PC-9 (cell line): ENCODE measurements around the gene FGD5. TPM values are rescaled to one million over a fixed set of nuclear protein-coding genes. Genes with fewer than 3 reads are reported as not detected.
A peak's percentile ranks its signal among the peaks of the same experiment; 100 is the strongest.

ENCODE experiments used
- BruUV-seq: library from RNA; stranded (reverse); fragments of 400-500 nt; replicated peaks from 2 replicates; lab custom pipeline; 2021; lab: Mats Ljungman, UMichigan
- CTCF ChIA-PET: fragments of 300-600 bp; sonication (Branson Sonifier 250); formaldehyde crosslinking; loops from one replicate; lab custom pipeline; 2022; ENCODE audit warnings: antibody characterized with exemption; lab: Charles Lee
- POLR2A ChIA-PET: fragments of 300-600 bp; sonication (Branson Sonifier 250); formaldehyde crosslinking; loops from one replicate; lab custom pipeline; 2022; ENCODE audit warnings: antibody characterized with exemption; ENCODE audit not compliant: unreplicated experiment; lab: Charles Lee
- DNase-seq, 2 experiments: peaks; one replicate each; pipeline versions ENCODE4 v3.0.0 to v3.0.0-alpha.2; 2015 to 2022; ENCODE audit warnings: mixed read lengths in 1 of 2
- H2AFZ ChIP-seq: fragments of 200-600 bp; sonication (generic); 2 replicates; pipeline ENCODE4 v1.8.1; 2017; ENCODE audit warnings: antibody characterized with exemption
- H3F3A ChIP-seq: fragments of 200-600 bp; sonication (generic); 2 replicates; pipeline ENCODE4 v1.8.1; 2017; ENCODE audit warnings: antibody characterized with exemption, mild to moderate bottlenecking, low read depth; ENCODE audit not compliant: insufficient read depth
- H3K27ac ChIP-seq: fragments of 200-600 bp; sonication (generic); 2 replicates; pipeline ENCODE4 v1.6.1; 2016; ENCODE audit warnings: mixed run types
- H3K27me3 ChIP-seq: fragments of 200-600 bp; sonication (generic); 2 replicates; pipeline ENCODE4 v1.6.1; 2016; ENCODE audit warnings: low read depth, mixed run types; ENCODE audit not compliant: insufficient read depth
- H3K36me3 ChIP-seq: fragments of 200-600 bp; sonication (generic); 2 replicates; pipeline ENCODE4 v1.6.1; 2016; ENCODE audit warnings: low read depth, mixed run types
- H3K4me1 ChIP-seq: fragments of 200-600 bp; sonication (generic); replicated peaks from 2 replicates; pipeline ENCODE4 v1.6.1; 2016; ENCODE audit warnings: mixed run types; ENCODE audit not compliant: insufficient read depth
- H3K4me2 ChIP-seq: fragments of 200-600 bp; sonication (generic); 2 replicates; pipeline ENCODE4 v1.6.1; 2017; ENCODE audit warnings: mixed run types
- H3K4me3 ChIP-seq: fragments of 200-600 bp; sonication (generic); 2 replicates; pipeline ENCODE4 v1.6.1; 2016; ENCODE audit warnings: mixed run types
- H3K79me2 ChIP-seq: fragments of 200-600 bp; sonication (generic); 2 replicates; pipeline ENCODE4 v1.6.1; 2017; ENCODE audit warnings: low read depth, mixed run types
- H3K9me2 ChIP-seq: fragments of 200-600 bp; sonication (generic); 2 replicates; pipeline ENCODE4 v1.8.1; 2017; ENCODE audit warnings: mild to moderate bottlenecking; ENCODE audit not compliant: insufficient read depth
- H3K9me3 ChIP-seq: fragments of 200-600 bp; sonication (generic); 2 replicates; pipeline ENCODE4 v1.8.1; 2016; ENCODE audit warnings: low read depth; ENCODE audit not compliant: insufficient read depth
- H4K20me1 ChIP-seq: fragments of 200-600 bp; sonication (generic); 2 replicates; pipeline ENCODE4 v1.8.1; 2017; ENCODE audit not compliant: insufficient read depth
- CTCF ChIP-seq: fragments of 200-600 bp; sonication (generic); conservative IDR thresholded peaks from 2 replicates; pipeline ENCODE4 v1.6.1; 2017; ENCODE audit warnings: mixed run types, antibody characterized with exemption, mild to moderate bottlenecking, moderate library complexity
- EZH2 ChIP-seq: fragments of 200-600 bp; sonication (generic); IDR thresholded peaks from 2 replicates; pipeline ENCODE4 v1.8.0; 2017; ENCODE audit warnings: antibody characterized with exemption, low read depth
- intact Hi-C: fragments of 100-400 bp; cut with micrococcal nuclease; formaldehyde crosslinking; loops from one replicate; pipeline ENCODE4 v1.10.0; 2022; ENCODE audit not compliant: unreplicated experiment
- total RNA-seq: library from RNA; stranded (reverse); gene quantifications from 2 replicates; pipeline ENCODE4 v1.2.3, GENCODE V29; 2021

Gene FGD5
- total RNA-seq, 1 experiment from 2014 or later: not detected

GRCh38 chr3:14853271-14853951, 34.6 kb downstream of the FGD5 start:
- H3K79me2 ChIP-seq: no peaks in the 10 kb centered on the region
- H4K20me1 ChIP-seq: no peaks in the 10 kb centered on the region
- H3K36me3 ChIP-seq: no peaks in the 10 kb centered on the region
- intact Hi-C loops: no loop called here
- TF ChIP-seq EZH2: no peak
- no peak for TF ChIP-seq CTCF
- no peak overlapping the region for H3K4me2 ChIP-seq
- ChIA-PET POLR2A (no interaction called here), CTCF (no interaction called here)
- H3K4me1 ChIP-seq: 0 out of 2 replicates have a peak, but pooled peaks cover under 1% of the 10 kb centered on the region
- H3K4me3 ChIP-seq: no peak overlapping the region
- no peak overlapping the region for H3K27ac ChIP-seq
- H3K9me3 ChIP-seq: no peaks in the 10 kb centered on the region
- H2AFZ ChIP-seq: no peak overlapping the region
- H3K27me3 ChIP-seq: no peaks in the 10 kb centered on the region
- DNase-seq: no peak
- no peaks in the 10 kb centered on the region for H3K9me2 ChIP-seq
- no peaks in the 10 kb centered on the region for H3F3A ChIP-seq
- BruUV-seq: no TSS peak

- Histone ChIP-seq H3K4me2 (no peak overlapping the region), H3K27ac (no peak overlapping the region), H3K9me2 (no peaks in the 10 kb centered on the region), H2AFZ (no peak overlapping the region), H3K4me3 (no peak overlapping the region), H3F3A (no peaks in the 10 kb centered on the region), H3K9me3 (no peaks in the 10 kb centered on the region), H3K36me3 (no peaks in the 10 kb centered on the region), H3K4me1 (no peaks in the 10 kb centered on the region), H4K20me1 (no peaks in the 10 kb centered on the region), H3K27me3 (no peaks in the 10 kb centered on the region), H3K79me2 (no peaks in the 10 kb centered on the region)
- BruUV-seq: no TSS peak
- TF ChIP-seq EZH2 (no peak), CTCF (peak; percentile 44; the same call in 1 of the 2 replicates)
- POLR2A ChIA-PET: no interaction called here
- no peak for DNase-seq
- intact Hi-C loops: loop anchor here (5.0 kb wide), 1 partner anchor 65 kb away; no protein-coding TSS in a partner anchor
- CTCF ChIA-PET: no interaction called here
Measured at GRCh38 chr3:14857506-14857905, 38.7 kb downstream of the FGD5 start.

- CTCF ChIA-PET: no interaction called here
- Histone ChIP-seq H3K79me2 (no peaks in the 10 kb centered on the region), H4K20me1 (no peaks in the 10 kb centered on the region)
Measured at GRCh38 chr3:14858105-14858504, 39.3 kb downstream of the FGD5 start.

More at GRCh38 chr3:14858105-14858504, 39.3 kb downstream of the FGD5 start:
- Histone ChIP-seq H3K4me2 (no peak overlapping the region), H3K4me3 (no peak overlapping the region), H3F3A (no peaks in the 10 kb centered on the region), H3K4me1 (no peaks in the 10 kb centered on the region), H3K9me2 (no peaks in the 10 kb centered on the region), H3K36me3 (no peaks in the 10 kb centered on the region), H3K9me3 (no peaks in the 10 kb centered on the region), H3K27me3 (no peaks in the 10 kb centered on the region), H2AFZ (no peak overlapping the region), H3K27ac (no peak overlapping the region)
- no peak for DNase-seq
- BruUV-seq: no TSS peak
- POLR2A ChIA-PET: no interaction called here
- intact Hi-C loops: loop anchor here (5.0 kb wide), 1 partner anchor 64 kb away; no protein-coding TSS in a partner anchor
- no peak for TF ChIP-seq CTCF
- no peak for TF ChIP-seq EZH2
